Subcutaneous adipose tissue (tissue), 4 donors: Measurements from ENCODE around the gene MARS1. TPM values are rescaled to one million over a fixed set of nuclear protein-coding genes. Genes with fewer than 3 reads are reported as not detected.

Source experiments
- CTCF ChIP-seq: fragments of 450-650 bp; IDR thresholded peaks from one replicate; pipeline ENCODE4 v1.5.1; 2016; ENCODE audit warnings: low read depth, mild to moderate bottlenecking, control low read depth, antibody characterized with exemption, moderate library complexity
- total RNA-seq, 4 donors: library from RNA; depleted of rRNA; stranded (reverse); fragments of >200 nt; gene quantifications; one replicate each; pipeline ENCODE4 v1.1.0, GENCODE V29; 2016

MARS1 gene
- total RNA-seq, 4 donors from 2014 or later = 43.4 to 86.9 (median 47.5) TPM

- TF ChIP-seq CTCF = no peak
Observed at GRCh38 chr12:57511588-57512325, 23.9 kb downstream of the MARS1 start.

- no peak for TF ChIP-seq CTCF
Observed at GRCh38 chr12:57512665-57513064, 24.8 kb downstream of the MARS1 start.

- TF ChIP-seq CTCF = no peak
Observed at GRCh38 chr12:57513266-57513665, 25.4 kb downstream of the MARS1 start.

GRCh38 chr12:57514720-57515407 is 27.0 kb downstream of the MARS1 start:
- no peak for TF ChIP-seq CTCF

- TF ChIP-seq CTCF = no peak
Observed at GRCh38 chr12:57515408-57515933, 27.6 kb downstream of the MARS1 start.

GRCh38 chr12:57515934-57516541 is 28.2 kb downstream of the MARS1 start:
- no peak for TF ChIP-seq CTCF

- TF ChIP-seq CTCF = no peak
Observed at GRCh38 chr12:57516617-57517153, 28.8 kb downstream of the MARS1 start.
